ENCODE measurements around the gene ZNF630. TPM values are rescaled to one million over a fixed set of nuclear protein-coding genes. Genes with fewer than 3 reads are reported as not detected.
"Not testable (repeated sequence)": the region's sequence is repeated elsewhere in the genome, so short reads cannot be mapped to it uniquely, and the experiment has no call there.

Gene ZNF630
- polyA plus RNA-seq, 1 donor (not counting 4 experiments of a cell fraction or from before 2014, with no cell fraction given) = 0.55 TPM

GRCh38 chrX:48022100-48022499 lies 49.3 kb downstream of the ZNF630 start:
- Histone ChIP-seq H3K36me3 (ENCODE audit: control insufficient read depth in 2 of 2, extremely low read depth in 1 of 2, insufficient read depth in 2 of 2, low read length in 2 of 2) (no peaks in the 10 kb centered on the region), H3K9me1 (ENCODE audit: control insufficient read depth, extremely low read depth, insufficient read depth, low read length) (no peaks in the 10 kb centered on the region), H3K4me2 (ENCODE audit: control insufficient read depth, extremely low read depth, insufficient read depth, low read depth, low read length) (no peak overlapping the region), H2AFZ (ENCODE audit: control insufficient read depth, low read length) (no peak overlapping the region), H3K9ac (ENCODE audit: control insufficient read depth, extremely low read depth, insufficient read depth, low read length) (no peak overlapping the region), H4K20me1 (ENCODE audit: control insufficient read depth, extremely low read depth, insufficient read depth, low read length) (no peaks in the 10 kb centered on the region), H3K79me2 (ENCODE audit: control insufficient read depth, insufficient read depth, low read length) (no peaks in the 10 kb centered on the region), H3K27me3 (ENCODE audit: control insufficient read depth, extremely low read depth, insufficient read depth, low read length) (no peaks in the 10 kb centered on the region), H3K4me1 (ENCODE audit: control insufficient read depth, extremely low read depth, insufficient read depth, low read length) (peaks cover 2% of the 10 kb centered on the region), H3K4me3 (ENCODE audit: control insufficient read depth in 2 of 3, extremely low read depth in 1 of 3, insufficient read depth in 2 of 3, low read depth in 1 of 3, low read length in 3 of 3) (no peak overlapping the region), H3K9me3 (ENCODE audit: control insufficient read depth, low read depth, low read length) (no peaks in the 10 kb centered on the region), H3K27ac (ENCODE audit: control insufficient read depth, insufficient read depth, low read length) (no peak overlapping the region)
- TF ChIP-seq EZH2 (IDR thresholded peaks at IDR 0.05; ENCODE audit: low read length) = no peak
- no peak for TF ChIP-seq CTCF (optimal IDR thresholded peaks at IDR 0.05 in 1 of 3, IDR thresholded peaks at IDR 0.05 in 1 of 3, conservative IDR thresholded peaks at IDR 0.05 in 1 of 3; ENCODE audit: extremely low read depth in 1 of 3, insufficient read depth in 2 of 3, low read length in 3 of 3)
- DNase-seq (ENCODE audit: low read depth, low spot score) (no peak), FAIRE-seq (no peak)
- dilution Hi-C loops (cut with MboI; ENCODE audit: extremely low pct_ligation_motif_present, low sequenced_read_pairs) = no loop called here

GRCh38 chrX:48021026-48021900 lies 50.2 kb downstream of the ZNF630 start:
- Histone ChIP-seq H3K9me3 (ENCODE audit: control insufficient read depth, low read depth, low read length) (no peaks in the 10 kb centered on the region), H3K9ac (ENCODE audit: control insufficient read depth, extremely low read depth, insufficient read depth, low read length) (peak overlapping the region; percentile 80), H3K9me1 (ENCODE audit: control insufficient read depth, extremely low read depth, insufficient read depth, low read length) (no peaks in the 10 kb centered on the region), H3K36me3 (ENCODE audit: control insufficient read depth in 2 of 2, extremely low read depth in 1 of 2, insufficient read depth in 2 of 2, low read length in 2 of 2) (no peaks in the 10 kb centered on the region), H3K79me2 (ENCODE audit: control insufficient read depth, insufficient read depth, low read length) (no peaks in the 10 kb centered on the region), H3K4me3 (ENCODE audit: control insufficient read depth in 2 of 3, extremely low read depth in 1 of 3, insufficient read depth in 2 of 3, low read depth in 1 of 3, low read length in 3 of 3) (peak overlapping the region; percentile 38 to 66 (median 50)), H3K27ac (ENCODE audit: control insufficient read depth, insufficient read depth, low read length) (peak overlapping the region; percentile 85), H3K4me2 (ENCODE audit: control insufficient read depth, extremely low read depth, insufficient read depth, low read depth, low read length) (peak overlapping the region; percentile 41), H2AFZ (ENCODE audit: control insufficient read depth, low read length) (peak overlapping the region; percentile 51), H4K20me1 (ENCODE audit: control insufficient read depth, extremely low read depth, insufficient read depth, low read length) (no peaks in the 10 kb centered on the region), H3K27me3 (ENCODE audit: control insufficient read depth, extremely low read depth, insufficient read depth, low read length) (no peaks in the 10 kb centered on the region), H3K4me1 (ENCODE audit: control insufficient read depth, extremely low read depth, insufficient read depth, low read length) (peaks cover 2% of the 10 kb centered on the region)
- TF ChIP-seq CTCF (optimal IDR thresholded peaks at IDR 0.05 in 1 of 3, IDR thresholded peaks at IDR 0.05 in 1 of 3, conservative IDR thresholded peaks at IDR 0.05 in 1 of 3; ENCODE audit: extremely low read depth in 1 of 3, insufficient read depth in 2 of 3, low read length in 3 of 3) (no peak), EZH2 (IDR thresholded peaks at IDR 0.05; ENCODE audit: low read length) (no peak)
- DNase-seq (ENCODE audit: low read depth, low spot score) (no peak), FAIRE-seq (no peak)
- dilution Hi-C loops (cut with MboI; ENCODE audit: extremely low pct_ligation_motif_present, low sequenced_read_pairs) = no loop called here

GRCh38 chrX:48020472-48020871 lies 51.0 kb downstream of the ZNF630 start:
- H3K4me1 ChIP-seq (ENCODE audit: control insufficient read depth, extremely low read depth, insufficient read depth, low read length); H3K9ac ChIP-seq (ENCODE audit: control insufficient read depth, extremely low read depth, insufficient read depth, low read length); dilution Hi-C loops (cut with MboI; ENCODE audit: extremely low pct_ligation_motif_present, low sequenced_read_pairs); H3K27ac ChIP-seq (ENCODE audit: control insufficient read depth, insufficient read depth, low read length); H2AFZ ChIP-seq (ENCODE audit: control insufficient read depth, low read length); DNase-seq (ENCODE audit: low read depth, low spot score); FAIRE-seq; H3K9me3 ChIP-seq (ENCODE audit: control insufficient read depth, low read depth, low read length); H3K36me3 ChIP-seq (ENCODE audit: control insufficient read depth in 2 of 2, extremely low read depth in 1 of 2, insufficient read depth in 2 of 2, low read length in 2 of 2); H3K4me2 ChIP-seq (ENCODE audit: control insufficient read depth, extremely low read depth, insufficient read depth, low read depth, low read length); H3K9me1 ChIP-seq (ENCODE audit: control insufficient read depth, extremely low read depth, insufficient read depth, low read length); H3K79me2 ChIP-seq (ENCODE audit: control insufficient read depth, insufficient read depth, low read length); H3K27me3 ChIP-seq (ENCODE audit: control insufficient read depth, extremely low read depth, insufficient read depth, low read length); H4K20me1 ChIP-seq (ENCODE audit: control insufficient read depth, extremely low read depth, insufficient read depth, low read length); H3K4me3 ChIP-seq (ENCODE audit: control insufficient read depth in 2 of 3, extremely low read depth in 1 of 3, insufficient read depth in 2 of 3, low read depth in 1 of 3, low read length in 3 of 3): not testable (repeated sequence)
